ENCODE measurements around the gene VMA21.

- TF ChIP-seq, protein P1, sequence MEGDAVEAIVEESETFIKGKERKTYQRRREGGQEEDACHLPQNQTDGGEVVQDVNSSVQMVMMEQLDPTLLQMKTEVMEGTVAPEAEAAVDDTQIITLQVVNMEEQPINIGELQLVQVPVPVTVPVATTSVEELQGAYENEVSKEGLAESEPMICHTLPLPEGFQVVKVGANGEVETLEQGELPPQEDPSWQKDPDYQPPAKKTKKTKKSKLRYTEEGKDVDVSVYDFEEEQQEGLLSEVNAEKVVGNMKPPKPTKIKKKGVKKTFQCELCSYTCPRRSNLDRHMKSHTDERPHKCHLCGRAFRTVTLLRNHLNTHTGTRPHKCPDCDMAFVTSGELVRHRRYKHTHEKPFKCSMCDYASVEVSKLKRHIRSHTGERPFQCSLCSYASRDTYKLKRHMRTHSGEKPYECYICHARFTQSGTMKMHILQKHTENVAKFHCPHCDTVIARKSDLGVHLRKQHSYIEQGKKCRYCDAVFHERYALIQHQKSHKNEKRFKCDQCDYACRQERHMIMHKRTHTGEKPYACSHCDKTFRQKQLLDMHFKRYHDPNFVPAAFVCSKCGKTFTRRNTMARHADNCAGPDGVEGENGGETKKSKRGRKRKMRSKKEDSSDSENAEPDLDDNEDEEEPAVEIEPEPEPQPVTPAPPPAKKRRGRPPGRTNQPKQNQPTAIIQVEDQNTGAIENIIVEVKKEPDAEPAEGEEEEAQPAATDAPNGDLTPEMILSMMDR (IDR thresholded peaks at IDR 0.05) = no peak
- no peak for TF ChIP-seq TCF7L2 (IDR thresholded peaks at IDR 0.05; ENCODE audit: low read depth, low read length)
- TF ChIP-seq, protein P2, sequence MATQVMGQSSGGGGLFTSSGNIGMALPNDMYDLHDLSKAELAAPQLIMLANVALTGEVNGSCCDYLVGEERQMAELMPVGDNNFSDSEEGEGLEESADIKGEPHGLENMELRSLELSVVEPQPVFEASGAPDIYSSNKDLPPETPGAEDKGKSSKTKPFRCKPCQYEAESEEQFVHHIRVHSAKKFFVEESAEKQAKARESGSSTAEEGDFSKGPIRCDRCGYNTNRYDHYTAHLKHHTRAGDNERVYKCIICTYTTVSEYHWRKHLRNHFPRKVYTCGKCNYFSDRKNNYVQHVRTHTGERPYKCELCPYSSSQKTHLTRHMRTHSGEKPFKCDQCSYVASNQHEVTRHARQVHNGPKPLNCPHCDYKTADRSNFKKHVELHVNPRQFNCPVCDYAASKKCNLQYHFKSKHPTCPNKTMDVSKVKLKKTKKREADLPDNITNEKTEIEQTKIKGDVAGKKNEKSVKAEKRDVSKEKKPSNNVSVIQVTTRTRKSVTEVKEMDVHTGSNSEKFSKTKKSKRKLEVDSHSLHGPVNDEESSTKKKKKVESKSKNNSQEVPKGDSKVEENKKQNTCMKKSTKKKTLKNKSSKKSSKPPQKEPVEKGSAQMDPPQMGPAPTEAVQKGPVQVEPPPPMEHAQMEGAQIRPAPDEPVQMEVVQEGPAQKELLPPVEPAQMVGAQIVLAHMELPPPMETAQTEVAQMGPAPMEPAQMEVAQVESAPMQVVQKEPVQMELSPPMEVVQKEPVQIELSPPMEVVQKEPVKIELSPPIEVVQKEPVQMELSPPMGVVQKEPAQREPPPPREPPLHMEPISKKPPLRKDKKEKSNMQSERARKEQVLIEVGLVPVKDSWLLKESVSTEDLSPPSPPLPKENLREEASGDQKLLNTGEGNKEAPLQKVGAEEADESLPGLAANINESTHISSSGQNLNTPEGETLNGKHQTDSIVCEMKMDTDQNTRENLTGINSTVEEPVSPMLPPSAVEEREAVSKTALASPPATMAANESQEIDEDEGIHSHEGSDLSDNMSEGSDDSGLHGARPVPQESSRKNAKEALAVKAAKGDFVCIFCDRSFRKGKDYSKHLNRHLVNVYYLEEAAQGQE (IDR thresholded peaks at IDR 0.05; ENCODE audit: insufficient read depth in 1 of 2, low read depth in 2 of 2, low read length in 1 of 2) = no peak
These were observed 27.5 kb downstream of the VMA21 start for GRCh38 chrX:151424505-151424904.

Measured in Panc1 (cell line).